ENCODE results near the gene ZSWIM5.

DNA sequence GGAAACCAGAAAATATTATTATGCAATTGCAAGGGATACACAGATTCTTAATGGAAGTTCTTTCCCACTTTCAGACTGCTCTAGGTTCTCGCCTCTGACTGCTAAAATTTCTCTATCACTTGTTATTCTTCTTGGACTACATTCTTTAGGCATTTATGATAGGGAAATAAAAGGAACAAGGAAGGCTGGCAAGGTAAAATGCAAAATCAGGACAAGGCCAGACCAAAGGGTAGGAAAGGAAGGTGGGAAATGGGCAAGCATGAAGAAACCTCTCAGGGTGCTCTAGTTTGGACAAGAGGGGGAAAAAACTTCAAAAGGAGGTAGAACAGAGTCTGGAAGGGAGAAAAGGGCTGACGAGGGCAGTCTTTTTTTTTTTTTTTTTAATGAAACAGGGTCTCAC lies 168.2 kb downstream of the ZSWIM5 start:
- TF ChIP-seq, protein P1, sequence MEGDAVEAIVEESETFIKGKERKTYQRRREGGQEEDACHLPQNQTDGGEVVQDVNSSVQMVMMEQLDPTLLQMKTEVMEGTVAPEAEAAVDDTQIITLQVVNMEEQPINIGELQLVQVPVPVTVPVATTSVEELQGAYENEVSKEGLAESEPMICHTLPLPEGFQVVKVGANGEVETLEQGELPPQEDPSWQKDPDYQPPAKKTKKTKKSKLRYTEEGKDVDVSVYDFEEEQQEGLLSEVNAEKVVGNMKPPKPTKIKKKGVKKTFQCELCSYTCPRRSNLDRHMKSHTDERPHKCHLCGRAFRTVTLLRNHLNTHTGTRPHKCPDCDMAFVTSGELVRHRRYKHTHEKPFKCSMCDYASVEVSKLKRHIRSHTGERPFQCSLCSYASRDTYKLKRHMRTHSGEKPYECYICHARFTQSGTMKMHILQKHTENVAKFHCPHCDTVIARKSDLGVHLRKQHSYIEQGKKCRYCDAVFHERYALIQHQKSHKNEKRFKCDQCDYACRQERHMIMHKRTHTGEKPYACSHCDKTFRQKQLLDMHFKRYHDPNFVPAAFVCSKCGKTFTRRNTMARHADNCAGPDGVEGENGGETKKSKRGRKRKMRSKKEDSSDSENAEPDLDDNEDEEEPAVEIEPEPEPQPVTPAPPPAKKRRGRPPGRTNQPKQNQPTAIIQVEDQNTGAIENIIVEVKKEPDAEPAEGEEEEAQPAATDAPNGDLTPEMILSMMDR (IDR thresholded peaks at IDR 0.05) = no peak
- no peak for TF ChIP-seq POLR2AphosphoS5 (IDR thresholded peaks at IDR 0.05; ENCODE audit: insufficient read depth in 1 of 2, low read depth in 1 of 2)
- TF ChIP-seq POLR2A (IDR thresholded peaks at IDR 0.05) = no peak
